Bronchial epithelial cell (primary cell): Measurements from ENCODE around the gene NR1H4. TPM values are rescaled to one million over a fixed set of nuclear protein-coding genes. Genes with fewer than 3 reads are reported as not detected.

Experiments
- DNase-seq: peaks from one replicate; pipeline ENCODE4 v3.0.0-alpha.2; 2010; ENCODE audit warnings: low read depth
- FAIRE-seq: peaks from 2 replicates; lab custom pipeline; 2011; peaks lifted over from hg19 to GRCh38; lab: Jason Lieb, UNC
- H3K27me3 ChIP-seq: 2 replicates; pipeline ENCODE4 v1.5.1; 2011; ENCODE audit warnings: low read length; ENCODE audit not compliant: control insufficient read depth, insufficient read depth
- H3K36me3 ChIP-seq: 2 replicates; pipeline ENCODE4 v1.5.1; 2011; ENCODE audit warnings: low read length; ENCODE audit not compliant: control insufficient read depth, insufficient read depth
- H3K4me3 ChIP-seq: 2 replicates; pipeline ENCODE4 v1.5.1; 2011; ENCODE audit warnings: mild to moderate bottlenecking, low read depth, low read length, control low read depth
- total RNA-seq: library from RNA; depleted of rRNA; stranded (reverse); fragments of >200 nt; gene quantifications from 2 replicates; pipeline ENCODE4 v1.2.1, GENCODE V29; 2014
- TF ChIP-seq, protein P1 (sequence below): IDR thresholded peaks from 2 replicates; pipeline ENCODE4 v1.5.1; 2011; ENCODE audit warnings: mild to moderate bottlenecking, moderate library complexity, low read length, control low read depth, inconsistent platforms; ENCODE audit not compliant: insufficient read depth, severe bottlenecking

Gene NR1H4
- total RNA-seq, 1 donor from 2014 or later = not detected

- no peak overlapping the region for H3K4me3 ChIP-seq
- H3K36me3 ChIP-seq = no peaks in the 10 kb centered on the region
- H3K27me3 ChIP-seq = no peaks in the 10 kb centered on the region
- TF ChIP-seq, protein P1, sequence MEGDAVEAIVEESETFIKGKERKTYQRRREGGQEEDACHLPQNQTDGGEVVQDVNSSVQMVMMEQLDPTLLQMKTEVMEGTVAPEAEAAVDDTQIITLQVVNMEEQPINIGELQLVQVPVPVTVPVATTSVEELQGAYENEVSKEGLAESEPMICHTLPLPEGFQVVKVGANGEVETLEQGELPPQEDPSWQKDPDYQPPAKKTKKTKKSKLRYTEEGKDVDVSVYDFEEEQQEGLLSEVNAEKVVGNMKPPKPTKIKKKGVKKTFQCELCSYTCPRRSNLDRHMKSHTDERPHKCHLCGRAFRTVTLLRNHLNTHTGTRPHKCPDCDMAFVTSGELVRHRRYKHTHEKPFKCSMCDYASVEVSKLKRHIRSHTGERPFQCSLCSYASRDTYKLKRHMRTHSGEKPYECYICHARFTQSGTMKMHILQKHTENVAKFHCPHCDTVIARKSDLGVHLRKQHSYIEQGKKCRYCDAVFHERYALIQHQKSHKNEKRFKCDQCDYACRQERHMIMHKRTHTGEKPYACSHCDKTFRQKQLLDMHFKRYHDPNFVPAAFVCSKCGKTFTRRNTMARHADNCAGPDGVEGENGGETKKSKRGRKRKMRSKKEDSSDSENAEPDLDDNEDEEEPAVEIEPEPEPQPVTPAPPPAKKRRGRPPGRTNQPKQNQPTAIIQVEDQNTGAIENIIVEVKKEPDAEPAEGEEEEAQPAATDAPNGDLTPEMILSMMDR = no peak
- no peak for FAIRE-seq
- no peak for DNase-seq
Observed at GRCh38 chr12:100435957-100436356, 37.7 kb upstream of the NR1H4 start.

- DNase-seq = no peak
- TF ChIP-seq, protein P1 = no peak
- FAIRE-seq = no peak
- no peaks in the 10 kb centered on the region for H3K36me3 ChIP-seq
- H3K27me3 ChIP-seq = no peaks in the 10 kb centered on the region
- H3K4me3 ChIP-seq = no peak overlapping the region
Observed at GRCh38 chr12:100437038-100437841, 36.4 kb upstream of the NR1H4 start.

DNA sequence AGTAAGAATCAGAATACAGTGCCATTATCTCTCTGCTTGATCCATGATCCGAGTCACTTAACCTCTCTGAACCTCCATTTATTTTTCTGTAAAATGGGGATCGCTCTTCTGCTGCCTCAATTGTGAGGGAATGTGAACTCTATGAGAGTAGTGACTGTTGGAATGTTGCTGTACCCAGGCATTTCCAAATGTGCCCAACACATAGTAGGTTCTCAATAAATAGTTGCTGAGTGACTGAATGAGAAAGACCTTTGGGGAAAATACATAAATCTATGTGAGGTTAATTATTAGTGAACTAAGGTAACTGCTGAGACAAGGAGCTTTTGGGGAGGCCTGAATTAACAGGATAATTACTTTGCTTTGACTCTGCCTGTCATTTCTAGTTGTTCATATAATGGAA, 33.9 kb upstream of the NR1H4 start:
- no peak for DNase-seq
- no peaks in the 10 kb centered on the region for H3K27me3 ChIP-seq
- FAIRE-seq = no peak
- no peak overlapping the region for H3K4me3 ChIP-seq
- TF ChIP-seq, protein P1 = no peak
- H3K36me3 ChIP-seq = no peaks in the 10 kb centered on the region

- TF ChIP-seq, protein P1 = no peak
- Histone ChIP-seq H3K4me3 (no peak overlapping the region), H3K36me3 (no peaks in the 10 kb centered on the region), H3K27me3 (no peaks in the 10 kb centered on the region)
- DNase-seq = no peak
- FAIRE-seq = no peak
Observed at GRCh38 chr12:100442403-100442802, 31.3 kb upstream of the NR1H4 start.

GRCh38 chr12:100443434-100443833, 30.2 kb upstream of the NR1H4 start:
- DNase-seq = no peak
- no peak for FAIRE-seq
- TF ChIP-seq, protein P1 = no peak
- Histone ChIP-seq H3K27me3 (no peaks in the 10 kb centered on the region), H3K4me3 (no peak overlapping the region), H3K36me3 (no peaks in the 10 kb centered on the region)
